Upper lobe of left lung (tissue), 6 donors: ENCODE measurements around the gene SMPD3. TPM values are rescaled to one million over a fixed set of nuclear protein-coding genes. Genes with fewer than 3 reads are reported as not detected.

Experiments used
- ATAC-seq, 2 donors: fragments of 200-7000 bp; cut with Tn5 transposase; one replicate each; pipeline ENCODE4 v1.9.1; 2022; ENCODE audit warnings: mild to moderate bottlenecking in 2 of 2, moderate library complexity in 2 of 2; ENCODE audit not compliant: low FRiP score in 2 of 2
- DNase-seq, 2 donors: peaks; one replicate each; pipeline ENCODE4 v3.0.0-alpha.2; 2019 to 2020
- H3K27ac ChIP-seq, 4 donors: fragments of 200-600 bp; sonication (generic); one replicate each; pipeline ENCODE4 v1.5.1; 2016 to 2019
- H3K27me3 ChIP-seq, 4 donors: fragments of 200-600 bp; sonication (generic); one replicate each; pipeline ENCODE4 v1.5.1; 2017 to 2019
- H3K36me3 ChIP-seq, 4 donors: fragments of 200-600 bp; sonication (generic); one replicate each; pipeline ENCODE4 v1.5.1; 2016 to 2019
- H3K4me1 ChIP-seq, 4 donors: fragments of 200-600 bp; sonication (generic); one replicate each; pipeline ENCODE4 v1.5.1; 2018 to 2019
- H3K4me3 ChIP-seq, 4 donors: fragments of 200-600 bp; sonication (generic); one replicate each; pipeline ENCODE4 v1.5.1; 2017 to 2019; ENCODE audit warnings: mild to moderate bottlenecking in 2 of 4, moderate library complexity in 1 of 4
- H3K9me3 ChIP-seq, 4 donors: fragments of 200-600 bp; sonication (generic); one replicate each; pipeline ENCODE4 v1.5.1; 2018 to 2019
- EP300 ChIP-seq, 4 donors: sonication (generic); formaldehyde crosslinking; IDR thresholded peaks; one replicate each; pipeline ENCODE4 v1.5.1; 2017; ENCODE audit warnings: antibody characterized with exemption in 4 of 4, control low read depth in 2 of 4
- POLR2A ChIP-seq, 4 donors: fragments of 450-650 bp; IDR thresholded peaks; one replicate each; pipeline ENCODE4 v1.5.1; 2016 to 2017; ENCODE audit warnings: antibody characterized with exemption in 4 of 4, mild to moderate bottlenecking in 2 of 4
- POLR2AphosphoS5 ChIP-seq, 2 donors: sonication (generic); formaldehyde crosslinking; IDR thresholded peaks; one replicate each; pipeline ENCODE4 v1.5.1; 2017; ENCODE audit warnings: antibody characterized with exemption in 2 of 2
- WGBS, 2 donors: methylation state at CpG; one replicate each; pipeline ENCODE4 v1.1.5; 2017 to 2018; 5-methylcytosine and 5-hydroxymethylcytosine counted together
- total RNA-seq, 6 donors: library from RNA; depleted of rRNA in 4 of 6; stranded (reverse); fragments of >200 nt in 4 of 6; gene quantifications; one replicate each; pipeline versions ENCODE4 v1.1.0 to v1.2.1, GENCODE V29; 2016 to 2021
- TF ChIP-seq, protein P1 (sequence below), 6 experiments: fragments of 450-650 bp in 4 of 6; fragments of 200-600 bp in 2 of 6; sonication (generic) in 2 of 6; IDR thresholded peaks; one replicate each; pipeline ENCODE4 v1.5.1; 2016 to 2019; ENCODE audit warnings: antibody characterized with exemption in 6 of 6
- donor health status: DM: no; HTN: no; CAD: no; lungs with moderate emphysema.
- donor health status: DM: no; HTN: yes; CAD: no; lungs with severe emphysema.

SMPD3 gene
- total RNA-seq, 6 donors from 2014 or later = 1.2 to 10.7 (median 3.2) TPM

- H3K27ac ChIP-seq = no peak overlapping the region
- ATAC-seq = no peak
- WGBS, 2 donors = 57 to 62% methylated on average over 4 of the region's 4 CpGs
These were observed 17.9 kb upstream of the SMPD3 start for GRCh38 chr16:68466174-68466573.

DNA sequence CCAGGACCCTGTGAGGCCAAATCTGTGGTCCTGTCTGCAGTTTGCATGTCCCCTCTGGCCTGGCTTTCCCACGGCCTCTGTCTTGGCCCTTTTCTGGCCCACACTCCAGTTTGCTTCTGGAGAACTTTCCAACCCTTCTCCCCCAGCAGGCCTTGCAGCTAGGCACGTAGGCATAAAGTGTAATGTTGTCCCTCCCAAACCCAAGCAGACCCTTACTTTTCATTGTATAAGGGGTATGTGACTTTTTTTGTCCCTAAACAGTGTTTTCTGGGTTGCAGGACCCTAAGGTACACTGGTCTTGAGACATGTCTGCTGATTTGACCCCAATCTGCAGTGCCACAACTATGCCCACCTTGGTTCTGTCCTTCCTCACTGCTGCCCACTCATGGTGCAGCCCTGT, 15.6 kb upstream of the SMPD3 start:
- ATAC-seq (no peak), DNase-seq (no peak)
- 77 to 91% methylated on average over 2 of the region's 2 CpGs for WGBS, 2 donors
- TF ChIP-seq, protein P1, sequence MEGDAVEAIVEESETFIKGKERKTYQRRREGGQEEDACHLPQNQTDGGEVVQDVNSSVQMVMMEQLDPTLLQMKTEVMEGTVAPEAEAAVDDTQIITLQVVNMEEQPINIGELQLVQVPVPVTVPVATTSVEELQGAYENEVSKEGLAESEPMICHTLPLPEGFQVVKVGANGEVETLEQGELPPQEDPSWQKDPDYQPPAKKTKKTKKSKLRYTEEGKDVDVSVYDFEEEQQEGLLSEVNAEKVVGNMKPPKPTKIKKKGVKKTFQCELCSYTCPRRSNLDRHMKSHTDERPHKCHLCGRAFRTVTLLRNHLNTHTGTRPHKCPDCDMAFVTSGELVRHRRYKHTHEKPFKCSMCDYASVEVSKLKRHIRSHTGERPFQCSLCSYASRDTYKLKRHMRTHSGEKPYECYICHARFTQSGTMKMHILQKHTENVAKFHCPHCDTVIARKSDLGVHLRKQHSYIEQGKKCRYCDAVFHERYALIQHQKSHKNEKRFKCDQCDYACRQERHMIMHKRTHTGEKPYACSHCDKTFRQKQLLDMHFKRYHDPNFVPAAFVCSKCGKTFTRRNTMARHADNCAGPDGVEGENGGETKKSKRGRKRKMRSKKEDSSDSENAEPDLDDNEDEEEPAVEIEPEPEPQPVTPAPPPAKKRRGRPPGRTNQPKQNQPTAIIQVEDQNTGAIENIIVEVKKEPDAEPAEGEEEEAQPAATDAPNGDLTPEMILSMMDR (IDR thresholded peaks at IDR 0.05) = no peak
- no peak for TF ChIP-seq EP300 (IDR thresholded peaks at IDR 0.05)
- TF ChIP-seq POLR2AphosphoS5 (IDR thresholded peaks at IDR 0.05) = no peak
- TF ChIP-seq POLR2A (IDR thresholded peaks at IDR 0.05) = no peak
- Histone ChIP-seq H3K36me3 (no peaks in the 10 kb centered on the region), H3K9me3 (no peaks in the 10 kb centered on the region), H3K4me3 (no peak overlapping the region), H3K27ac (no peak overlapping the region), H3K4me1 (peaks cover 6 to 12% (median 8%) of the 10 kb centered on the region in 4 donors), H3K27me3 (no peaks in the 10 kb centered on the region)

More at GRCh38 chr16:68466174-68466573, 17.9 kb upstream of the SMPD3 start:
- Histone ChIP-seq H3K36me3 (no peaks in the 10 kb centered on the region), H3K4me3 (no peak overlapping the region), H3K4me1 (peaks cover 26 to 33% (median 28%) of the 10 kb centered on the region in 4 donors), H3K27me3 (no peaks in the 10 kb centered on the region), H3K9me3 (no peaks in the 10 kb centered on the region)
- DNase-seq = no peak
- TF ChIP-seq POLR2AphosphoS5 (IDR thresholded peaks at IDR 0.05) = no peak
- TF ChIP-seq POLR2A (IDR thresholded peaks at IDR 0.05) = no peak
- TF ChIP-seq, protein P1 (IDR thresholded peaks at IDR 0.05) = no peak
- no peak for TF ChIP-seq EP300 (IDR thresholded peaks at IDR 0.05)

DNA sequence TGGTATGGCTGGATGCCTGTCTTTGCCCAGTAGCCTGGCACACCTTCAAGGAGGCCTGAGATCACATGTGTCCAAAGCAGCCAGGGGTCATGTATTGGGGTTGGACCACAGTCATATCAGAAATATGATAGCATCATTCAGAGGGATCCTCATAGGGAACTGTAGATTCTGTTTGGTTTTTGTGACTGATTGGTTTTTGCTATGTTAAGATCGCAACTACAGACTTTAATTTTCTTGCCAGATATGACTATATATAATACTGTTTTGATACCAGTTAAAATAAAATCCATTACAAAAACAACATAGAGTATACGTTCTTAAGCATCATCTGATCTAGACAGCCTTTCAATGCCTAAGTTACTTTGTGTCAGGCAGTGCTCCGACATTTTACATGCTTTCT, 11.8 kb upstream of the SMPD3 start:
- no peak for ATAC-seq
- WGBS, 2 donors = 83 to 86% methylated on average over 3 of the region's 3 CpGs
- H3K27ac ChIP-seq = no peak overlapping the region

GRCh38 chr16:68459457-68459856, 11.1 kb upstream of the SMPD3 start:
- TF ChIP-seq POLR2AphosphoS5 (IDR thresholded peaks at IDR 0.05) (no peak), POLR2A (IDR thresholded peaks at IDR 0.05) (no peak), EP300 (IDR thresholded peaks at IDR 0.05) (no peak)
- TF ChIP-seq, protein P1 (IDR thresholded peaks at IDR 0.05) = no peak
- H3K36me3 ChIP-seq = no peaks in the 10 kb centered on the region
- H3K4me1 ChIP-seq = no peaks in the 10 kb centered on the region
- no peak for DNase-seq
- ATAC-seq = peak in 1 of 2 donors; percentile 9
- H3K9me3 ChIP-seq = no peaks in the 10 kb centered on the region
- H3K27ac ChIP-seq = no peak overlapping the region
- no peak overlapping the region for H3K4me3 ChIP-seq
- H3K27me3 ChIP-seq = no peaks in the 10 kb centered on the region
- WGBS, 2 donors = 88 to 91% methylated on average over 4 of the region's 4 CpGs

More for the DNA sequence above, 11.8 kb upstream of the SMPD3 start:
- Histone ChIP-seq H3K27me3 (no peaks in the 10 kb centered on the region), H3K9me3 (no peaks in the 10 kb centered on the region), H3K36me3 (no peaks in the 10 kb centered on the region), H3K4me1 (no peaks in the 10 kb centered on the region), H3K4me3 (no peak overlapping the region)
- TF ChIP-seq, protein P1 (IDR thresholded peaks at IDR 0.05) = no peak
- TF ChIP-seq POLR2A (IDR thresholded peaks at IDR 0.05) (no peak), POLR2AphosphoS5 (IDR thresholded peaks at IDR 0.05) (no peak), EP300 (IDR thresholded peaks at IDR 0.05) (no peak)
- no peak for DNase-seq

- H3K27me3 ChIP-seq = no peaks in the 10 kb centered on the region
- no peak overlapping the region for H3K4me3 ChIP-seq
- no peaks in the 10 kb centered on the region for H3K9me3 ChIP-seq
- no peaks in the 10 kb centered on the region for H3K4me1 ChIP-seq
- DNase-seq (no peak), ATAC-seq (no peak)
- 82 to 88% methylated on average over 2 of the region's 2 CpGs for WGBS, 2 donors
- TF ChIP-seq POLR2AphosphoS5 (IDR thresholded peaks at IDR 0.05) (no peak), POLR2A (IDR thresholded peaks at IDR 0.05) (no peak), EP300 (IDR thresholded peaks at IDR 0.05) (no peak)
- TF ChIP-seq, protein P1 (IDR thresholded peaks at IDR 0.05) = no peak
- no peaks in the 10 kb centered on the region for H3K36me3 ChIP-seq
- no peak overlapping the region for H3K27ac ChIP-seq
These were observed 10.2 kb upstream of the SMPD3 start for GRCh38 chr16:68458551-68458950.
